HG02884 (cell line): ENCODE data around the gene PSMD5.
"Not testable (repeated sequence)": the region's sequence is repeated elsewhere in the genome, so short reads cannot be mapped to it uniquely, and the experiment has no call there.

ENCODE experiments used
- ATAC-seq: cut with Tn5 transposase; IDR thresholded peaks from one replicate; pipeline ENCODE4 v1.9.1; 2021; ENCODE audit warnings: mild to moderate bottlenecking, moderate library complexity; ENCODE audit not compliant: unreplicated experiment

Gene PSMD5

GRCh38 chr9:120808931-120809330 is 33.8 kb downstream of the PSMD5 start:
- ATAC-seq = no peak

- no peak for ATAC-seq
Observed at GRCh38 chr9:120807607-120808379, 34.9 kb downstream of the PSMD5 start.

GRCh38 chr9:120804784-120805363 is 37.8 kb downstream of the PSMD5 start:
- ATAC-seq = not testable (repeated sequence)

GRCh38 chr9:120801441-120801840 is 41.3 kb downstream of the PSMD5 start:
- no peak for ATAC-seq

- ATAC-seq = peak; percentile 85
Observed at GRCh38 chr9:120792898-120793765, 49.6 kb downstream of the PSMD5 start, which contains the start of gene FBXW2. Gene FBXW2, minus strand, starts transcription at chr9:120793416. Its CDS starts 5,158 bp downstream, at chr9:120788258.

GRCh38 chr9:120791161-120791560 is 51.6 kb downstream of the PSMD5 start:
- ATAC-seq = no peak

- no peak for ATAC-seq
Observed at GRCh38 chr9:120787933-120788332, 54.8 kb downstream of the PSMD5 start.

- ATAC-seq = no peak
Observed at GRCh38 chr9:120783602-120784047, 59.1 kb downstream of the PSMD5 start.

GRCh38 chr9:120781236-120781635 is 61.5 kb downstream of the PSMD5 start:
- no peak for ATAC-seq

- ATAC-seq = no peak
Observed at GRCh38 chr9:120780367-120780766, 62.4 kb downstream of the PSMD5 start.

GRCh38 chr9:120779227-120779626 is 63.5 kb downstream of the PSMD5 start:
- no peak for ATAC-seq

- ATAC-seq = no peak
Observed at GRCh38 chr9:120778758-120779157, 64.0 kb downstream of the PSMD5 start.

- ATAC-seq = no peak
Observed at GRCh38 chr9:120777229-120777628, 65.5 kb downstream of the PSMD5 start.

- no peak for ATAC-seq
Observed at GRCh38 chr9:120776788-120777187, 65.9 kb downstream of the PSMD5 start.

GRCh38 chr9:120775859-120776258 is 66.9 kb downstream of the PSMD5 start:
- no peak for ATAC-seq

- ATAC-seq = no peak
Observed at GRCh38 chr9:120774719-120775118, 68.0 kb downstream of the PSMD5 start.

- ATAC-seq = no peak
Observed at GRCh38 chr9:120773256-120773655, 69.5 kb downstream of the PSMD5 start.

- no peak for ATAC-seq
Observed at GRCh38 chr9:120770931-120771330, 71.8 kb downstream of the PSMD5 start.

- no peak for ATAC-seq
Observed at GRCh38 chr9:120768886-120769285, 73.8 kb downstream of the PSMD5 start.

GRCh38 chr9:120768247-120768646 is 74.5 kb downstream of the PSMD5 start:
- ATAC-seq = no peak

- ATAC-seq = no peak
Observed at GRCh38 chr9:120767451-120767850, 75.3 kb downstream of the PSMD5 start.
